ENCODE data around the gene COMMD6.
"Not testable (repeated sequence)": the region's sequence is repeated elsewhere in the genome, so short reads cannot be mapped to it uniquely, and the experiment has no call there.

The COMMD6 gene

DNA sequence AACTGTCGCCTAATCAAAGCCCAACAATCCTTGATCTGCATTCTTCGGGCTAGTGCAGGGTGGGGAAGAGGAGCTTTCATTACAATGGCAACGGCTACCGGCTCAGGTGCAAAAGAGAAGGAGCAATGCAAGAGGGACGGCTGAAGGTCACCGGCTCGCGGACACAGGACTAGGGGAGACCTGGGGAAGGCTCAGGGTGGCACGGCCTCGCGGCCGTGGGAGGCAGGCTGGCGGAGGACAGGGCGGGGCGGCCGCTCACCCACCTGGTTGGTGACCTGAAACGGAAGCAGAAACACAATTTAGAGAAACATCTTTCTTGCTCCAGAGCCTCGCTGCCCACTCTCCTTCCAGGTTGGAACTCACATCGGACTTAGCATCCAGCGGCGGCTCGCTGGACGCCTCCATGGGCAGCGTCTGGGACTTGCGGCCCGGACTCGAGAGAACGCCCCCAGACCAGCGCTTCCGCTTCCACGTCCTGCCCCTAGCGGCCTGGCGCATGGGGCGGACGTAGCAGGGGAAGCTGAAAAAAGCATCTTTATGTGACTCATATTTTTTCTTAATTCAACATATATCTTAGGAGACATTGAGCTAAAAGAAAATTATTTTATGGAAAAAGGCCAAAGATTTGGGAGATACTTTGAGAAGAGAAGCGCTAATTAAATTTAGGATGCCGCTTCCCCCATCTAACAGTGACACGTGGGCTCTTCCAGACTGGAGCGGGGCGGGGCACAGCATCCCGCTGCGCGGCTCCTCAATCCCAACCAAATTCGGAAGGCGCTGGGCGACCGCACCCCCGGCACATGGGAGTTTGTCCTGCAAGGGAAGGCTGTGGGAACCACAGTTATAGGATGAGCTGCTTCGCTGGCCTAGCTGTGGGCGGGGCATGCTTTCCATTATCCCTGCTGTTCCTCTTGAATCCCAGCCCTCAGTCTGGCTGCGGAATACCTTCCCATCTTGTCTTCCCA, at the start of gene COMMD6:
Gene COMMD6, minus strand, starts transcription at position 441 of the 965 bp plus-strand sequence. Its CDS starts 36 bp downstream, at position 405.
- DNase-seq (ENCODE audit: low read depth) = peak; percentile 51

- no peak for DNase-seq (ENCODE audit: low read depth)
Measured at GRCh38 chr13:75585153-75585552, 47.5 kb upstream of the COMMD6 start.

DNA sequence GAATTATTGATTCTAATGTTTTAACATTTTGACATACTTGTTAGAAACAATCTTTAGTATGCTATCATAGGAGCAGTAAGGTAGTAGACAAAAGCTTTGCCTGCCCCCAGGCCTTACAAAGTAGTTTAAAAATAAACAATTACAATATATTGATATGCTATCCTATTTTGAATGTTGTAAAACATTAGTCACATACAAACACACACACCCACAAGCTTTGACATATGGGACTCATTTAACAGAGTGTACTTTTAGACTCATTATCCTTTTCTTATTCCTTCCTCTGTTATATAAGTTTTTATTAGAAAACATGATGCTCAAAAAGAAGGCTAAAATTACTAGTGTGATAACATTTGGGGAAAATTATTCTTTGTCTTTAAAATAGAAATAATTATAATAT, 45.5 kb upstream of the COMMD6 start:
- no peak for DNase-seq (ENCODE audit: low read depth)

DNA sequence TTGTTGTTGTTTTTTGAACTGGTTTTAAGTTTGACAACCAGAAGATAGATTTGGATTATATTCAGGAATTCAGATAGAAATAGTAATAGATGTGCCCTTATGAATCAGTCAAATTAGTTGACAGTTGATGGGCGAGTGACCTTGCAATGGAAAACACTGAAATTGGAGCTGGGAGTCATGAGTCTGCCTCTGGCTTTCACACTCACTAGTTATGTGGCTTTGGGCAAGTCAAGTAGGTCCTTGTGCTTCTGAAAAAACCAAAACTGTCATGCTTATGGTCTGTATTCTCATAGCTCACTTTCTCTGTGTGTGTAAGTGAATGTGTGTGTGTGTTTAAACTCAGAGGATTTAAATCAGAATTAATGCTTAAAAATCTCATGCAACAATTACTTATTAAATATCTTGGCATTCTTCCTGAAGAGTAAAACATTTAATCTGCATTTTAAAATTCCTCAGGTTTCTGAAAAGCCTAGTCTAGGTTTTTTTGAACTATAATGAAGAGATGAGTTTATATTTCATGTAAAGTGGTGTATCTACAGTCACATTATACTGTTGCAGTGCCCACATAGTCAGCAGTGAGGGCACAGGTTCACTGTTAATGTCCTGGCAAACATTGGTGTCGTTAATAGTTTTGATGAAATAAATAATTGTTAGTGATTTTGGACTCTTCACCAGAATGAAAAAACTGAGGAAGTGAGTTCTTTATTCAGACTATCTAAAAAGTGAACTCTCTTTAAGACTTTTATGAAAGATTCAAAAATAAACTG, 44.4 kb upstream of the COMMD6 start:
- no peak for DNase-seq (ENCODE audit: low read depth)

DNA sequence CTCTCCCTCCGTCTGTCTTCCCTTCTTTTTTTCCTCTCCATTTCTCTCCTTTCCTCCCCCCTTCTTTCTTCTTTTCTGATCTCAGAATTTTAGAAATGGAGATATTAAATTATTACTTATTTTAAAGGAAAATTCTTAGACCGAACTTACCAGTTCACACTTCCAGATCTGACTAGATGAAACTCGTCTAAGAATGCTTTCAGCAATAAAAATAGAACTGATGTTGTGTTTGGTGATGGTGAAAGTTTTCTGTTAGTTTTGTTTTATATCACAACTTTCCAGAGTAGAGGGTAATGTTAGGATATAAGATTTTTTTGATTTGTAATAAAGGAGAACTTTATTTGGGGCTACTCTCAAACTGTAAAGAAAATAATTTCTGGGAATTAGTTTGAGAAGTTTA, 41.9 kb upstream of the COMMD6 start:
- DNase-seq (ENCODE audit: low read depth) = no peak

DNA sequence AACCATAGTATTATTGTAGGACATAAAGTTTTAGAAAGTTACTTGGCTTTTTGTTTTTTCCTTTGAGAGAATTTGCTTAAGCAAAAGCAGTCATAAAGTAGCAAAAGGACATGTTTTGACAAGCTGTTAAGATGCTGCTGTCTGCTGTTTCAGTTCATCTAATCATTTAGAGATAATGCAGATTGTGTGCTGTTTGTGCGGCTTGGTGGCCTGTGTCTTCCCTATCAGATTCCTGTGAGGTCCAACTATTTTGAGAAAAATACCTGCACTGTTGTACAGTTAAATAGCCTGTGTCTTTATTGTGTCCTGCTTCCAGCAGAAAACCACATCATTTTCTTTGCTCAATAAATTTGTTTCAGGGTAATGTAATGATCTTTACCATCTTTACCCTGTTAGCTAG, 31.9 kb upstream of the COMMD6 start:
- no peak for DNase-seq (ENCODE audit: low read depth)

GRCh38 chr13:75566658-75567057, 29.0 kb upstream of the COMMD6 start:
- no peak for DNase-seq (ENCODE audit: low read depth)

DNA sequence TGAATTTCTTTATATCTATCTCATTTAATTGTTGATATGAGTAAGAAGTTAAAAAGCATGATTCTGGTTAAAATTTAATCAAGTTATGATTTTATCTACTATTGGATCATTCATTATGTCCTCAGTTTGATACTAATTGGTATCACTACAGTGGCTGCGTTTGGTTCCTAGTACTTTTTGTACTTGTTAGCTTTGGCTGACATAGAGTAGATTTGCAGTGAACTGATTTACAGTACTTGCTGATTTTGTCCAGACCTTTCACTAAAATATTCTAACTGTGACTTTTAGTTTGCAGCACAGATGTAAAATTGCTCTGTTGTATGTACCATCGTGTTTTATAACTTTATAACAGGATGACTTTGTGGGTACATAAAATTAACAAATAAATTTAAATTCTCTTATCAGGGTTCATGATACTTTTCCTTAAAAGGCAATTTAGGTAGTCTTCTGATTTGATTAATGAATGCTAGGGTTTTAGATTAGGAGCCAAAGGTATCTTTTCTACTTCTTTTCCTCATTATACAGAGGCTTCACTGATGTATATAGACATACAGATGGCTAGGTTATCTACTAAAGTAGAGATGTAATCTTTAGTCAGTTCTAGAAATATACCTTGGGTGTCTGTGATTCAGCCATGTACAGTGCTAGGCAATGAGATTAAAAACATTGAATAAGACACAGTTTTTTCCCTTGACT, 20.7 kb upstream of the COMMD6 start:
- no peak for DNase-seq (ENCODE audit: low read depth)

GRCh38 chr13:75556961-75557360, 19.3 kb upstream of the COMMD6 start:
- no peak for DNase-seq (ENCODE audit: low read depth)

DNA sequence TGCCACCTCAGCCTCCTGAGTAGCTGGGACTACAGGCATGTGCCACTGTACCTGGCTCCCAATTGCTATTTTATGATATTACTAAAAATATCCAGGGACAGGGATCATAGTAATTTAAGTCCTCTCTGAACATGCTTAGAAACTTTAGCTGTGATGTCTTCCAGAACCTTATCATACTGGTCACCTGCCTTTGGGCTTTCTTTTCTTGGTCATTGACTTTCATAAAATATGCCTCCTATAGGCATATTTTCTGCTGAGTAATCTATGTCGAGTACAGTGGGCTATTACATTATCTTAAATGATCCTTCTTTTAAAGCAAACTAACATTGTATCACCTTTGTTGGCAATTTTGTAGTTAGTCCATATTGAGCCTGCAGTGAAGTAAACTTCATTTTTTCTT, 18.2 kb upstream of the COMMD6 start:
- DNase-seq (ENCODE audit: low read depth) = no peak

DNA sequence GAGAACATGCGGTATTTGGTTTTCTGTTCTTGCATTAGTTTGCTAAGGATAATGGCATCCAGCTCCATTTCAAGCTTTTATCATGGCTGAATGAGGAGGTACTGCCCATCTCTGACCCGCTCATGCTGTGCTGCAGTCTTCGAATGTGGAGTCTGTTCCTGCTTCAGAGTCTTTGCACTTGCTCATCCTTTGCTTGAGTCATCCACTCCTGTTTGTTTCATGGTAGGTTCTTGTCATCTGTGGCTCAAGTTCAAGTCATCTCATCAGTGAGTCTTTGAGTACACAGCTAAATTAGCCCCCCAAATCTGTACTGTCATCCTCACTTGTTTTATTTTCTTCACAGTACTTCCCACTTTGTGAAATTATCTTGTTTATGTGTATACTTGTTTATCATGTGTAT, 17.3 kb upstream of the COMMD6 start:
- no peak for DNase-seq (ENCODE audit: low read depth)

GRCh38 chr13:75554464-75554863, 16.8 kb upstream of the COMMD6 start:
- DNase-seq (ENCODE audit: low read depth) = no peak

DNA sequence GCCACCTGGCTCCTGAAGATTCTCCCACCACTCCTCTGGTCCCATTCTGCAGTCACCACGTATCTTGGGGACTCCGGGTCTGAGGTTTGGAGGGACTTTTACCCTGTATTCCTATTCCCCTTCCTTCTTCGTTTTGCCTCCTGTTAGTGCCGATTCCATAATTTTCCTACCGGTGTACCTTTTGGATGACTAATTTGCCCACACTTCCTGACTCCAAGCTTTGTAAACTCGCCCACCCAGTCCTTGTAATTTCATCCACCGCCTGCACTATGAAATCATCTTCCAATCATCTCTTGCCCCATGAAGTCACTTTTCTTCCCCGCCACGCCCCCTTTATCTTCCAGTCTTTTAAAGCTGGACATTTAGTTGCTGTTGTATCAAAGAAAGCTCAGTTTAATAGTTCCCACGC, 12.5 kb upstream of the COMMD6 start:
- DNase-seq (ENCODE audit: low read depth) = peak; percentile 18

DNA sequence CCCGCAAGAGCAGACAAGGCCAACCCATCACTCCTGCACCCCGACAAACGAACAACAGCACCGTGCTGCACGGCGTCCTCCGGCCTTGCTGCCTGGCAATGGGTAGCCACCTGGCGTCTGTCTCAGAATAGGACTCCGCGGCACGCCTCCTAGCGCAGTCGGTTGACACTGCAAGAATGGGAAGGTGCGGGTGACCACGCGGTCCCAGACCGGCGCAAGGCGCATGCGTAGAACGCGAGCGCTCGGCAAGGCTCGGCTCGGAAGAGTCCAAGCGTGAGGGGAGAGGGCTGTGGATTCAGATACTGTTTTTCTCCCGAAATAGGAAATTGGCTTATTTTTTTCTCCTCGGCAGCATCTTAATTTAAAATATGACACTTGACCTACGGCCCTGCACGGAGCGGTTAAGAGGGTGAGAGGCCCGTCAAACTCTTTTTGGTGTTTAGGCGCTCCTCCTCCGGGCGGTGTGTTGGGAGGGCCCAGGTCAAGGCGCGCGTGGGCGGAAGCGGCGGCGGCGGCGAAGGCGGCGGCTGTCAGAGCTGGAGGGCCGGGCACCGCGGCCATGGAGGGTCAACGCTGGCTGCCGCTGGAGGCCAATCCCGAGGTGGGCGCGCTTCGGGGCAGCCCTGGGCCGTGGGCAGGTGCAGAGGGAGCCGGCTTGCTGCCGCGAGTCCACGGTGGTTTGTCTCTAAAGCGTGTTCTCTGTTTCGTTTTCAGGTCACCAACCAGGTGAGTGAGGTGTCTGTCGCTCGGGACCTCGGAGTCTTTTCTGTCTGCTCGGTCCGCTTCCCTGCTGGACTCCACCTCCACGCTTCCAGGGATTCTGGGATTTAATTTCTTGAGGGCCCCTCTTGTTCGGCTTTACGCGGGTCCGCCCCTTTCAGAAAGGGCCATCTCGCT, 11.9 kb upstream of the COMMD6 start, which contains the start of gene UCHL3:
Gene UCHL3, plus strand, starts transcription at position 530 of the 897 bp plus-strand sequence. Its CDS starts 30 bp downstream, at position 560.
- DNase-seq (ENCODE audit: low read depth) = peak; percentile 97

GRCh38 chr13:75547917-75548316, 10.3 kb upstream of the COMMD6 start:
- no peak for DNase-seq (ENCODE audit: low read depth)

DNA sequence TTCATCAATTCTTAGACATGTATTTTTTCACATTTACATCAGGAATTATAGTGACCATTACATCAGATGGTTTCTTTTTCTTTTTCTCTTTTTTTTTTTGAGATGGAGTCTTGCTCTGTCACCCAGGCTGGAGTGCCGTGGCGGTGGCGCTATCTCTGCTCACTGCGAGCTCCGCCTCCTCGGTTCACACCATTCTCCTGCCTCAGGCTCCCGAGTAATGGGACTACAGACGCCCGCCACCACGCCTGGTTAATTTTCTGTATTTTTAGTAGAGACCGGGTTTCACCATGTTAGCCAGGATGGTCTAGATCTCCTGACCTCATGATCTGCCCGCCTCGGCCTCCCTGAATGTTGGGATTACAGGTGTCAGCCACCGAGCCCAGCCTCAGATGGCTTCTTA, 7.7 kb upstream of the COMMD6 start:
- DNase-seq (ENCODE audit: low read depth) = not testable (repeated sequence)

GRCh38 chr13:75544681-75545330, 7.2 kb upstream of the COMMD6 start:
- no peak for DNase-seq (ENCODE audit: low read depth)

DNA sequence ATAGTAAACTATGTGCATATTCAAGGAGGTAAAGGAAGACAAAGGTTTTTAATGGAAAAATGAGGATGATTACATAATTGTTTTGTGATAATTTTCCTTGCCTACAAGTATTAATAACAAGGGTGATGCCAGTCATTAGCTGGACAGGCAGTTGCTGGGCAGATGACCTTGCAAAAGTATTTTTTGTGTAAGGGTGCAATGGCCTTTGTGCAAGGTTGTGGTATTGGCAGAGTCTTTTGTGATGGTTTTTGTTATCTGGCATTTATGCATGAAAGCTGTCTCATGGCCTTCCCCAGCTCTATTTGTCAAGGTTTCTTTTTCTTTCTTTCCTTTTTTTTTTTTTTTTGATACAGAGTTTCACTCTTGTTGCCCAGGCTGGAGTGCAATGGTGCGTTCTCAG, 4.3 kb upstream of the COMMD6 start:
- no peak for DNase-seq (ENCODE audit: low read depth)

DNA sequence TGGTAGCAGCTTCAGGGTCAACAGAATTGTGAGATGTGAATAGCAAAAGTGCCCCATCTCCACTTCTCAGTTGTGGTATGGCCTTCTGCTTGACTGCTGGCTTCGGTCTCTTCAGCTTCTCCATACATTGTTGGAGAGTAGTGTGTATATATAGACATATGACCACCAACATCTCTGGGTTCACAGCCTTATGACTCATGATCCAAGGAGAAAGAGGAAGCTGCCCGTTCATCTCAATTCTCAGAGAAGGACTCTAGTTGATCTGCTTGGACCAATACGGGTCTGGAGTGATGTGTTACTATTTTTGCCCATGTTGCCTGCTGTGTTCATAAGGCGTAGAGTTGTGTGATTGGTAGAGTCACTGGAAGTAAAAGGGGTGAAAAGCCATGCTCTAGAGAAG, 3.6 kb upstream of the COMMD6 start:
- no peak for DNase-seq (ENCODE audit: low read depth)

DNA sequence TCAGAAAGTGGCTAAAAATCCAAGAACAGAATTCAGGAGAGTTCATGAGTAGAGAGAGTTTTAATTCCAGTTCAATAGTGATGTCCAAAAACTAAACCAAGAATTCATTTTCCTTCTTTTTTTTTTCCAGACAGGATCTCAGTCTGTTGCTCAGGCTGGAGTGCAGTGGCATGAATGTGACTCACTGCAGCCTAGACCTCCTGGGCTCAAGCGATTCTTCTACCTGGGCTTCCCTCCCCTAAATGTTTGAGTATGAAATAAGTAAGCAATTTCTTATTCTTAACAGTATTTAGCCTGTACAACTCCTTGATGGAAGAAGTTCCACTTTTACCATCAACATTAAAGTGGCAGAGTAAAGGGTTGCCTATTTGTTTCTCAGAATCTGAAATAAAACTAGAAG, 3.8 kb downstream of the COMMD6 start:
- no peak for DNase-seq (ENCODE audit: low read depth)

DNA sequence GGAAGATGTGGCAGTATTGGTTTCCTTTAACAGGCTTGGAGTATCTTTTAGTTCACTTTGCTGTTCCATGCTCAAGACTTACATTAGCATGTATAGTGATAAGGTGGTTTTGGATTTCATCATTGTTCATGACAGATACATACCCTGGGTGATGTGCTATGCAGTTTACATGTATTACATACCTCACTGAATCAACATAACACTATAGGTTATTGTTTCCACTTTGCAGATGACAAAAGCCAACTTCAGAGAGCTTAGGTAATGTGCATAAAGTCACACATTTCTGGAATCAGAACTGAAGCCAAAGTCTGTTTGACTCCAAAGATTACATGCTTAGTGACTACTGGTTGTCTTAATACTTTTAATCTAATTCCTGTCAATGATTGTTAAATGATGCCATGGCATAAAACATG, 7.1 kb downstream of the COMMD6 start:
- DNase-seq (ENCODE audit: low read depth) = no peak
